GM19099 (cell line): ENCODE data around the gene HSPB6.
A peak's percentile ranks its signal among the peaks of the same experiment; 100 is the strongest.

ENCODE experiments used
- POLR2A ChIP-seq: IDR thresholded peaks from 3 replicates; pipeline ENCODE4 v1.6.1; 2011; ENCODE audit warnings: low read depth; ENCODE audit not compliant: insufficient read length; ENCODE audit errors: extremely low read depth

HSPB6 gene

GRCh38 chr19:35744430-35745327 is 12.2 kb downstream of the HSPB6 start:
- TF ChIP-seq POLR2A: peak; percentile 70

GRCh38 chr19:35743640-35744429 is 13.0 kb downstream of the HSPB6 start:
- no peak for TF ChIP-seq POLR2A

- TF ChIP-seq POLR2A: peak; percentile 74
These were observed 14.6 kb downstream of the HSPB6 start, which contains the start of gene IGFLR1 for GRCh38 chr19:35742121-35742724. Gene IGFLR1 (minus strand): TSS chr19:35742452. CDS start chr19:35741180, 1,272 bp downstream.

GRCh38 chr19:35741203-35741515 is 15.7 kb downstream of the HSPB6 start:
- no peak for TF ChIP-seq POLR2A

- peak; percentile 68 for TF ChIP-seq POLR2A
These were observed 16.2 kb downstream of the HSPB6 start for GRCh38 chr19:35740423-35741202.

GRCh38 chr19:35740108-35740422 is 16.8 kb downstream of the HSPB6 start:
- TF ChIP-seq POLR2A: no peak

- TF ChIP-seq POLR2A: peak; percentile 20
These were observed 17.3 kb downstream of the HSPB6 start for GRCh38 chr19:35739275-35740107.

- TF ChIP-seq POLR2A: no peak
These were observed 18.0 kb downstream of the HSPB6 start for GRCh38 chr19:35738887-35739229.

GRCh38 chr19:35738021-35738886 is 18.6 kb downstream of the HSPB6 start:
- TF ChIP-seq POLR2A: no peak

- no peak for TF ChIP-seq POLR2A
These were observed 19.6 kb downstream of the HSPB6 start for GRCh38 chr19:35736913-35737886.

- TF ChIP-seq POLR2A: no peak
These were observed 21.9 kb downstream of the HSPB6 start for GRCh38 chr19:35734889-35735288.

GRCh38 chr19:35734273-35734672 is 22.6 kb downstream of the HSPB6 start:
- TF ChIP-seq POLR2A: no peak
